GM12878 (cell line): ENCODE measurements around the gene CFAP74. TPM values are rescaled to one million over a fixed set of nuclear protein-coding genes. Genes with fewer than 3 reads are reported as not detected.

ENCODE experiments used
- ATAC-seq: fragments of 200-7000 bp; cut with Tn5 transposase; 3 replicates; pipeline ENCODE4 v1.9.1; 2020; ENCODE audit warnings: mild to moderate bottlenecking, moderate library complexity
- BruUV-seq: library from RNA; stranded (reverse); fragments of 400-500 nt; replicated peaks from 2 replicates; lab custom pipeline; 2021; lab: Mats Ljungman, UMichigan
- CTCF ChIA-PET: fragments of 300-600 bp; sonication (Branson Sonifier 250); formaldehyde crosslinking; extraction: SDS; loops from one replicate; lab custom pipeline; 2021; ENCODE audit warnings: inconsistent platforms; lab: Yijun Ruan, JAX
- POLR2A ChIA-PET: fragments of 350-600 bp; formaldehyde crosslinking; extraction: SDS; loops from one replicate; lab custom pipeline; 2021; ENCODE audit warnings: inconsistent platforms; lab: Charles Lee
- RAD21 ChIA-PET: fragments of 300-600 bp; sonication (Branson Sonifier 250); formaldehyde crosslinking; loops from one replicate; lab custom pipeline; 2023; ENCODE audit warnings: antibody characterized with exemption; ENCODE audit not compliant: unreplicated experiment; lab: Charles Lee
- SMC1A ChIA-PET: fragments of 300-600 bp; sonication (Branson Sonifier 250); formaldehyde crosslinking; loops from one replicate; lab custom pipeline; 2023; ENCODE audit not compliant: unreplicated experiment, uncharacterized antibody; lab: Charles Lee
- DNase-seq: peaks from one replicate; pipeline ENCODE4 v3.0.0-alpha.2; 2011; ENCODE audit warnings: low read depth, low spot score
- FAIRE-seq: peaks from 3 replicates; lab custom pipeline; 2011; peaks lifted over from hg19 to GRCh38; lab: Jason Lieb, UNC
- H2AFZ ChIP-seq: 2 replicates; pipeline ENCODE4 v1.6.0; 2011; ENCODE audit warnings: low read depth, low read length, control low read depth; ENCODE audit not compliant: control insufficient read depth
- H3K27ac ChIP-seq: 2 replicates; pipeline ENCODE4 v1.5.1; 2011; ENCODE audit warnings: control low read depth; ENCODE audit not compliant: control insufficient read depth, insufficient read depth
- H3K27me3 ChIP-seq, 2 experiments: replicated peaks in 1 of 2; 2 replicates each; pipeline versions ENCODE4 v1.6.0 to v1.6.1; 2011; ENCODE audit warnings: low read length in 1 of 2; ENCODE audit not compliant: control insufficient read depth in 2 of 2, insufficient read depth in 2 of 2
- H3K36me3 ChIP-seq, 2 experiments: 2 replicates each; pipeline ENCODE4 v1.5.1; 2011; ENCODE audit warnings: low read length in 1 of 2; ENCODE audit not compliant: control insufficient read depth in 2 of 2, insufficient read depth in 2 of 2
- H3K4me1 ChIP-seq: 2 replicates; pipeline ENCODE4 v1.6.1; 2011; ENCODE audit warnings: mild to moderate bottlenecking, low read length, moderate library complexity, mixed read lengths; ENCODE audit not compliant: control insufficient read depth, insufficient read depth
- H3K4me2 ChIP-seq: 2 replicates; pipeline ENCODE4 v1.6.0; 2011; ENCODE audit warnings: control low read depth; ENCODE audit not compliant: control insufficient read depth, insufficient read depth
- H3K4me3 ChIP-seq: fragments of 200-600 bp; sonication (generic); 2 replicates; pipeline ENCODE4 v1.5.1; 2016
- H3K79me2 ChIP-seq: 2 replicates; pipeline ENCODE4 v1.6.0; 2011; ENCODE audit warnings: low read length; ENCODE audit not compliant: control insufficient read depth, insufficient read depth
- H3K9ac ChIP-seq: 2 replicates; pipeline ENCODE4 v1.8.0; 2011; ENCODE audit warnings: low read length, control low read depth, mixed read lengths; ENCODE audit not compliant: control insufficient read depth, insufficient read depth
- H3K9me3 ChIP-seq: replicated peaks from 3 replicates; pipeline ENCODE4 v1.5.1; 2011; ENCODE audit warnings: mild to moderate bottlenecking, low read length; ENCODE audit not compliant: control insufficient read depth, insufficient read depth
- H4K20me1 ChIP-seq: 2 replicates; pipeline ENCODE4 v1.6.0; 2011; ENCODE audit not compliant: control insufficient read depth, insufficient read depth
- CBX3 ChIP-seq: fragments of 200-600 bp; sonication (generic); IDR thresholded peaks from 2 replicates; pipeline ENCODE4 v1.6.1; 2016; ENCODE audit warnings: low read depth, borderline replicate concordance
- FOS ChIP-seq: IDR thresholded peaks from 3 replicates; pipeline ENCODE4 v1.6.1; 2011; ENCODE audit warnings: borderline replicate concordance; ENCODE audit not compliant: insufficient read length; ENCODE audit errors: extremely low read depth
- IRF4 ChIP-seq: IDR thresholded peaks from 2 replicates; pipeline ENCODE4 v1.6.1; 2011; ENCODE audit warnings: low read depth, low read length
- PML ChIP-seq: IDR thresholded peaks from 2 replicates; pipeline ENCODE4 v1.6.1; 2012; ENCODE audit warnings: low read length, inconsistent platforms
- POLR2A ChIP-seq: IDR thresholded peaks from 2 replicates; pipeline ENCODE4 v1.6.1; 2011; ENCODE audit warnings: low read depth, mild to moderate bottlenecking, low read length
- RBBP5 ChIP-seq: fragments of 200-600 bp; sonication (generic); conservative IDR thresholded peaks from 2 replicates; pipeline ENCODE4 v1.6.1; 2016
- RCOR1 ChIP-seq: conservative IDR thresholded peaks from 2 replicates; pipeline ENCODE4 v1.6.1; 2012; ENCODE audit warnings: low read depth, low read length, improper control_type of control experiment
- SIN3A ChIP-seq: IDR thresholded peaks from 2 replicates; pipeline ENCODE4 v1.6.1; 2012; ENCODE audit warnings: low read depth, low read length, improper control_type of control experiment
- SIX5 ChIP-seq: IDR thresholded peaks from 2 replicates; pipeline ENCODE4 v1.6.1; 2011; ENCODE audit warnings: mild to moderate bottlenecking, low read depth, low read length, moderate library complexity; ENCODE audit not compliant: severe bottlenecking
- STAT1 ChIP-seq: fragments of 450-650 bp; conservative IDR thresholded peaks from 2 replicates; pipeline ENCODE4 v1.6.1; 2014; ENCODE audit warnings: antibody characterized with exemption, mild to moderate bottlenecking
- TAF1 ChIP-seq: IDR thresholded peaks from 2 replicates; pipeline ENCODE4 v1.6.1; 2011; ENCODE audit warnings: mild to moderate bottlenecking, low read depth, low read length, borderline replicate concordance
- TARDBP ChIP-seq: IDR thresholded peaks from 2 replicates; pipeline ENCODE4 v1.6.1; 2016; ENCODE audit warnings: borderline replicate concordance
- ZNF217 ChIP-seq: fragments of 450-650 bp; IDR thresholded peaks from 2 replicates; pipeline ENCODE4 v1.6.1; 2017; ENCODE audit warnings: antibody characterized with exemption, mild to moderate bottlenecking
- ZNF274 ChIP-seq: IDR thresholded peaks from one replicate; pipeline ENCODE4 v1.8.0; 2011; ENCODE audit not compliant: insufficient read length, insufficient read depth
- ZNF384 ChIP-seq: IDR thresholded peaks from 2 replicates; pipeline ENCODE4 v1.6.1; 2012; ENCODE audit warnings: low read depth, mild to moderate bottlenecking, low read length, improper control_type of control experiment, borderline replicate concordance
- WGBS: methylation state at CpG from one replicate; pipeline ENCODE4 v1.1.6; 2016; ENCODE audit warnings: low lambda C conversion rate; ENCODE audit not compliant: insufficient replicate concordance, insufficient coverage; ENCODE audit errors: missing lambda C conversion rate; 5-methylcytosine and 5-hydroxymethylcytosine counted together
- in situ Hi-C: fragments of 300-500 bp; cut with MboI; formaldehyde crosslinking; loops from 9 replicates; pipeline ENCODE4 v1.14.3; 2018; ENCODE audit warnings: mixed read lengths
- intact Hi-C: fragments of 100-400 bp; cut with micrococcal nuclease; formaldehyde crosslinking; loops from one replicate; pipeline ENCODE4 v1.14.2; 2022; ENCODE audit not compliant: unreplicated experiment
- polyA plus RNA-seq, 11 experiments: library from polyadenylated mRNA; depleted of rRNA in 4 of 11; unstranded in 6 of 11; stranded (reverse) in 5 of 11; fragments of >200 nt; fragmentation: Nextera tagmentation in 4 of 11; fragmentation: Illumina TruSeq in 1 of 11; extraction: Ambion mirVana in 4 of 11; extraction: Trizol in 1 of 11; gene quantifications; 1 replicate in 1 of 11; 2 replicates in 10 of 11; pipeline versions ENCODE4 v1.2.1 to v1.2.3, GENCODE V29; 2011 to 2016; ENCODE audit warnings: inconsistent platforms in 2 of 11, missing spikeins in 2 of 11, low read depth in 1 of 11
- total RNA-seq, 4 experiments: library from RNA; depleted of rRNA in 3 of 4; stranded (reverse); fragments of >200 nt in 3 of 4; fragmentation: Illumina TruSeq in 1 of 4; extraction: Trizol in 1 of 4; gene quantifications; 2 replicates each; pipeline versions ENCODE4 v1.2.1 to v1.2.3, GENCODE V29; 2013 to 2021
- TF ChIP-seq, protein P1 (sequence below): fragments of 150-350 bp; IDR thresholded peaks from 2 replicates; pipeline ENCODE4 v1.6.1; 2016; ENCODE audit warnings: low read depth, low read length
- TF ChIP-seq, protein P2 (sequence below): IDR thresholded peaks from 2 replicates; pipeline ENCODE4 v1.6.1; 2012; ENCODE audit warnings: low read length, inconsistent platforms
- TF ChIP-seq, protein P3 (sequence below): IDR thresholded peaks from 2 replicates; pipeline ENCODE4 v1.6.1; 2011; ENCODE audit warnings: borderline replicate concordance, low read depth, mild to moderate bottlenecking, moderate library complexity, mixed read lengths, low read length; ENCODE audit not compliant: insufficient read depth; ENCODE audit errors: extremely low read length
- TF ChIP-seq, protein P4 (sequence below): fragments of 450-650 bp; IDR thresholded peaks from 2 replicates; pipeline ENCODE4 v1.6.1; 2017; ENCODE audit warnings: mild to moderate bottlenecking, low read depth, inconsistent platforms; ENCODE audit not compliant: poor library complexity, severe bottlenecking

CFAP74 gene
- total and polyA plus RNA-seq, 10 of the 15 experiments (the other 5 are each of a cell fraction or from before 2014, with no cell fraction given) = 0.01 TPM; not detected in 9

DNA sequence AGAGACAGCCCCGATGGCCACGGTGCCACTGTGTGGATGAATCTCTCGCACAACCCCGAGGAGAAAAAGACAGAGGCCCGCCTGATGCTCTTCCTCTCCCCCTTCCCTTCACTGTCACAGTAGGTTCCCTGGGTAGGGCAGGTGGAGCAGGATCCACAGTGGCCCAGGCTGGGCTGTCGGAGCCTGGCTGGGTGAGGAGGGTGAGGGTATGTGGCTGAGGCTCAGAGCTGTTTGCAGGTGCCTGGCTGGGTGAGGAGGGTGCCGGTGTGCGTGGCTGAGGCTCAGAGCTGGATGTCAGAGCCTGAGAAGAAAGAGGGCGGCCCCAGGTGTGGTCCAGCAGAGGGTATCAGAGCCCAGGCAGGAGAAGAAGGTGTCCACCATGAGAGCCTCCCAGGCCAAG lies 2.7 kb downstream of the CFAP74 start:
- Histone ChIP-seq H3K9ac (no peak overlapping the region), H3K4me2 (no peak overlapping the region), H4K20me1 (no peaks in the 10 kb centered on the region), H3K9me3 (no peaks in the 10 kb centered on the region), H3K79me2 (no peaks in the 10 kb centered on the region), H3K27me3 (no peaks in the 10 kb centered on the region; a peak in 1 of 4 replicates), H3K36me3 (no peaks in the 10 kb centered on the region), H2AFZ (no peak overlapping the region), H3K4me1 (no peaks in the 10 kb centered on the region), H3K4me3 (no peak overlapping the region), H3K27ac (no peak overlapping the region)
- no peak for ATAC-seq
- in situ Hi-C loops (no loop called here), intact Hi-C loops (no loop called here)
- TF ChIP-seq, protein P1, sequence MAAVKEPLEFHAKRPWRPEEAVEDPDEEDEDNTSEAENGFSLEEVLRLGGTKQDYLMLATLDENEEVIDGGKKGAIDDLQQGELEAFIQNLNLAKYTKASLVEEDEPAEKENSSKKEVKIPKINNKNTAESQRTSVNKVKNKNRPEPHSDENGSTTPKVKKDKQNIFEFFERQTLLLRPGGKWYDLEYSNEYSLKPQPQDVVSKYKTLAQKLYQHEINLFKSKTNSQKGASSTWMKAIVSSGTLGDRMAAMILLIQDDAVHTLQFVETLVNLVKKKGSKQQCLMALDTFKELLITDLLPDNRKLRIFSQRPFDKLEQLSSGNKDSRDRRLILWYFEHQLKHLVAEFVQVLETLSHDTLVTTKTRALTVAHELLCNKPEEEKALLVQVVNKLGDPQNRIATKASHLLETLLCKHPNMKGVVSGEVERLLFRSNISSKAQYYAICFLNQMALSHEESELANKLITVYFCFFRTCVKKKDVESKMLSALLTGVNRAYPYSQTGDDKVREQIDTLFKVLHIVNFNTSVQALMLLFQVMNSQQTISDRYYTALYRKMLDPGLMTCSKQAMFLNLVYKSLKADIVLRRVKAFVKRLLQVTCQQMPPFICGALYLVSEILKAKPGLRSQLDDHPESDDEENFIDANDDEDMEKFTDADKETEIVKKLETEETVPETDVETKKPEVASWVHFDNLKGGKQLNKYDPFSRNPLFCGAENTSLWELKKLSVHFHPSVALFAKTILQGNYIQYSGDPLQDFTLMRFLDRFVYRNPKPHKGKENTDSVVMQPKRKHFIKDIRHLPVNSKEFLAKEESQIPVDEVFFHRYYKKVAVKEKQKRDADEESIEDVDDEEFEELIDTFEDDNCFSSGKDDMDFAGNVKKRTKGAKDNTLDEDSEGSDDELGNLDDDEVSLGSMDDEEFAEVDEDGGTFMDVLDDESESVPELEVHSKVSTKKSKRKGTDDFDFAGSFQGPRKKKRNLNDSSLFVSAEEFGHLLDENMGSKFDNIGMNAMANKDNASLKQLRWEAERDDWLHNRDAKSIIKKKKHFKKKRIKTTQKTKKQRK = no peak
- TF ChIP-seq TARDBP = no peak
- TF ChIP-seq RCOR1 = no peak
- no peak for TF ChIP-seq STAT1
- TF ChIP-seq, protein P2, sequence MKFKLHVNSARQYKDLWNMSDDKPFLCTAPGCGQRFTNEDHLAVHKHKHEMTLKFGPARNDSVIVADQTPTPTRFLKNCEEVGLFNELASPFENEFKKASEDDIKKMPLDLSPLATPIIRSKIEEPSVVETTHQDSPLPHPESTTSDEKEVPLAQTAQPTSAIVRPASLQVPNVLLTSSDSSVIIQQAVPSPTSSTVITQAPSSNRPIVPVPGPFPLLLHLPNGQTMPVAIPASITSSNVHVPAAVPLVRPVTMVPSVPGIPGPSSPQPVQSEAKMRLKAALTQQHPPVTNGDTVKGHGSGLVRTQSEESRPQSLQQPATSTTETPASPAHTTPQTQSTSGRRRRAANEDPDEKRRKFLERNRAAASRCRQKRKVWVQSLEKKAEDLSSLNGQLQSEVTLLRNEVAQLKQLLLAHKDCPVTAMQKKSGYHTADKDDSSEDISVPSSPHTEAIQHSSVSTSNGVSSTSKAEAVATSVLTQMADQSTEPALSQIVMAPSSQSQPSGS = no peak
- no peak for TF ChIP-seq TAF1
- no peak for TF ChIP-seq ZNF384
- TF ChIP-seq, protein P3, sequence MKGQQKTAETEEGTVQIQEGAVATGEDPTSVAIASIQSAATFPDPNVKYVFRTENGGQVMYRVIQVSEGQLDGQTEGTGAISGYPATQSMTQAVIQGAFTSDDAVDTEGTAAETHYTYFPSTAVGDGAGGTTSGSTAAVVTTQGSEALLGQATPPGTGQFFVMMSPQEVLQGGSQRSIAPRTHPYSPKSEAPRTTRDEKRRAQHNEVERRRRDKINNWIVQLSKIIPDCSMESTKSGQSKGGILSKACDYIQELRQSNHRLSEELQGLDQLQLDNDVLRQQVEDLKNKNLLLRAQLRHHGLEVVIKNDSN = no peak
- no peak for TF ChIP-seq SIX5
- TF ChIP-seq ZNF274 = no peak
- TF ChIP-seq SIN3A = no peak
- TF ChIP-seq PML = no peak
- TF ChIP-seq IRF4 = no peak
- no peak for TF ChIP-seq FOS
- TF ChIP-seq, protein P4, sequence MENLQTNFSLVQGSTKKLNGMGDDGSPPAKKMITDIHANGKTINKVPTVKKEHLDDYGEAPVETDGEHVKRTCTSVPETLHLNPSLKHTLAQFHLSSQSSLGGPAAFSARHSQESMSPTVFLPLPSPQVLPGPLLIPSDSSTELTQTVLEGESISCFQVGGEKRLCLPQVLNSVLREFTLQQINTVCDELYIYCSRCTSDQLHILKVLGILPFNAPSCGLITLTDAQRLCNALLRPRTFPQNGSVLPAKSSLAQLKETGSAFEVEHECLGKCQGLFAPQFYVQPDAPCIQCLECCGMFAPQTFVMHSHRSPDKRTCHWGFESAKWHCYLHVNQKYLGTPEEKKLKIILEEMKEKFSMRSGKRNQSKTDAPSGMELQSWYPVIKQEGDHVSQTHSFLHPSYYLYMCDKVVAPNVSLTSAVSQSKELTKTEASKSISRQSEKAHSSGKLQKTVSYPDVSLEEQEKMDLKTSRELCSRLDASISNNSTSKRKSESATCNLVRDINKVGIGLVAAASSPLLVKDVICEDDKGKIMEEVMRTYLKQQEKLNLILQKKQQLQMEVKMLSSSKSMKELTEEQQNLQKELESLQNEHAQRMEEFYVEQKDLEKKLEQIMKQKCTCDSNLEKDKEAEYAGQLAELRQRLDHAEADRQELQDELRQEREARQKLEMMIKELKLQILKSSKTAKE = no peak
- TF ChIP-seq CBX3 = no peak
- no peak for TF ChIP-seq POLR2A
- no peak for TF ChIP-seq RBBP5
- TF ChIP-seq ZNF217 = no peak
- ChIA-PET RAD21 (no interaction called here), POLR2A (no interaction called here), SMC1A (interaction anchor here (1.1 kb wide), 1 partner anchor 41 kb away, joined by 3 read pairs; no protein-coding TSS in a partner anchor), CTCF (interaction anchor here (0.6 kb wide), 1 partner anchor 15 kb away, joined by 3 read pairs; no protein-coding TSS in a partner anchor)
- DNase-seq = no peak
- no TSS peak for BruUV-seq
- 47% methylated on average over 9 of the region's 9 CpGs for WGBS
- FAIRE-seq = no peak
